ENCODE results near the gene ILK.

The ILK gene

DNA sequence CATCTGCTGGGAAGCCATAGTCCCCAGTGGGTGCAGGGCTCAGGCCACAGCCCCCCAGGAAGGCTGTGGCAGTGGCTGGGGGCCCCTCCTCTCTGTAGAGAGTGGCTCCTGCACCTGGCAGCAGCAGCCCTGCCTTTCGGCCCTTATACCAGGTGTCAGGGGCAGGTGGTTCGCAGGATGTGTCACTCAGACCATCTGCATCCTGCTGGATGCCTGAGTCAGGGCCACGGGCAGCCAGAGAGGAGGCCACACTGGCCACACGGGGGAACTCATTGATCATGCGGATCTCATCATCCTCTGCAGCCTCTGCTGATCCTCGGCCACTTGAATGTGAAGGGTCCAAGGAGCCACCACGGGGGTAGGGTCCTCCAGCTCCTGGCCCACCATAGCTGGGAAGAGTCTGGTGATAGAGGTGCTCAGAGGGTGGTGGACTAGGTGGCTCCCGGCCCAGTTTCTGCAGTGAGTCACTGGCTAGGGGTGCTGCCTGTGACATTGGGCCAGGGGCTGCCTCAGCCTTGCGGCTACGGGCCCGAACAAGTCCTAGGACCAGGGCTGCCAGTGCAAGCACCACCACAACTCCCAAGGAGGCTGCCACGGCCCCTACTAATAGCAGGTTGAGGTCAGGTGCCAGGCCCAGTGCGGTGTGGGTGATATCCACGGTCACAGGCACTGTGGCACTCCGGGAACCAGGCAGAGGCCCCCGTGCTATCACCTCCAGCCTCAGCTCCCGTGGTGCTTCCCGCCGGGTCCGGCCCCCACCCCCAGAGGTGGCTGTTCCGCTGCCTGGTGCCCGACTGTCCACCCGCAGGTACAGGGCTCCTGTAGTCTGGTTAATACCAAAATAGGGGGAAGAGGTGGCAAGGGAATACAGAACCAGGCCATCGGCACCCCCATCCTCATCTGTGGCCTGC lies 18.9 kb downstream of the ILK start:
- no peak for DNase-seq

DNA sequence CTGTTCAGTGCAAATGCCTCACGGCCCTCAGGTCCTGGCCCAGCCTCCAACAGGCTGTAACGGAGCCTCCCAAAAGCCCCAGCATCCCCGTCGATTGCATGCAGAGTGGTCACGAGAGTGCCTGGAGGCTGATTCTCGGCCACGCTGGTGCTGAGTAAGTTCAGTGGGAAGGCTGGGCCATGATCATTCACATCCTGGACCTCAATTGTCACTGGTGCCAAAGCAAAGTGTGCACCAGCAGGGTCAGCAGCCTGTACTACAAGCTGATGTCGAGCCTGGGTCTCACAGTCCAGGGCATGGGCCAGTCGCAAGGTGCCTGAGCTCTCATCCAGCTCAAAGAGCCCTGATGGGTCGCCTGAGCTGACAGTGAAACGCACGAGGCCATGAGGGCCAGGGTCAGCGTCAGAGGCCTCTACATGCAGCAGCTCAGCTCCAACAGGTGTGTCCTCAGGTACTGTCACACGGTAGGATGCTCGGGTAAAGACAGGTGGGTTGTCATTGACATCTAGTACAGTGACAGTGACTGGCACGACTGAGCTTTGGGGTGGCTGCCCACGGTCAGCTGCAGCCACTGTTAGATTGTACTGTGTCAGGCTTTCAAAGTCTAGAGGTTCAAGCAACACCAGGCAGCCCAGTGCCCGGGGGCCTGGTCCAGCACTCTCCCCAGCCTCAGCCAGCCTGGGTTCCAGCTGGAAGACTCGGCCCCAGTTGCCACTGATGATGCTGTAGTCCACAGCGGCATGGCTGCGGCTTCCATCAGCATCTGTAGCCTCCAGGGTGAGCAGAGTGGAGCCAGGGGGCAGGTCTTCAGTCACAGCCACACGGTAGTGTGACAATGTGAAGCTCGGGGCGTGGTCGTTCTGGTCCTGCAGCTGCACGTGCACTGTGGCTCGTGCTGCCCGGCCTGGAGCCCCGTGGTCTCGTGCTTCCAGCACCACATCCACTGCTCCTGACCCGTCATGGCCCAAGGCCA lies 20.1 kb downstream of the ILK start:
- no peak for DNase-seq

DNA sequence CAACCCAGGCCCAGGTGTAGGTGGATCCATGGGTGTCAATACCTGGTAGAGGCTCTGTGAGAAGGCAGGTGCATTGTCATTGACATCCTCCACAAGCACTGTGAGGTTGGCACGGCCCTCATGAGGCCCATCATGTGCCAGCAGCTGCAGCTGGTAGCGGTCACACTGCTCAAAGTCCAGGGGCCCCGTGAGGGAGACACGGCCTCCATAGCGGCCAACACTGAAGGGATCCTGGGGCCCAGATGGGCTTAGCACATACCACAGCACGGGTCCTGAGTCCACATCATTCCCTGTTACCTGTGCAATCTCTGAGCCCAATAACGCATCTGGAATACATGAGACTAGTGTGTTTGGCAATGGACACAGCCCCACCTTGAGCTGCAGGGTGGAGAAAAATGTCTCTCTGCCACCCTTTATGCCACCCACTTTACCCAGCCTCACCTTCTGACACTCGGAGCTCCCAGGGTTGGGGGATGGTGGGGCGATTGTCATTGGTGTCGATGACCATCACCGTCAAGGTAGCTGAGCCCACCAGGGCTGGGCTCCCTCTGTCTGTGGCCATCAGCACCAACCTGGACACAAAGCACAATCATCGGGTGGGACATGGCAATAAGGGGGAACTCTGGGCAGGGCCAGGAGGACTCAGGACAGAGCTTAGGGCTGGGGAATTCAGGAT lies 21.7 kb downstream of the ILK start:
- DNase-seq = no peak

DNA sequence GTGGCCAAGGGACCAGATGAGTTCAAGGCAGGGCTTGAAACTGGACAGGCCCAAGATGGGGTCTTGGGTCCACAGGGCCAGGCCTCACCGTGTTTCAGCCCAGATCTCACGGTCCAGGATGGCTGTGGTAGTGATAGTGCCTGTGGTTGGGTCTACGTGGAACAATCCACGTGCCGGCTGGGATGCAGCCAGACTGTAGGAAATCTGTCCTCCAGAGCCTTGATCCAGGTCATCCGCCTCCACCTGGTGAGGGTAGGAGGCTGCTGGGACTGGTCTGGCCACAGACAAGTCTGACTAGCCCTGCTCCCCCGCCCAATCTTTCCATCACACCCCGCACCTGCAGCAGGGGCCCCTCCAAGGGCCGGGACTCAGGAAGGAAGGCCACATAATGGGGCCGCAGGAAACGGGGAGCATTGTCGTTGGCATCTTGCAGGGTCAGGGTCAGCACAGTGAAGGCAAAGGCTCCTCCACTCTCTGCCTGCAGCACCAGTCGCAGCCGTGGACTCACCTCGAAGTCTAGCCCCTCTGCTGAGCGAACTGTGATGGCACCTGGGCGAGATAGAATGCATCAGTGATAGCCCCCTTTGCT lies 22.4 kb downstream of the ILK start:
- DNase-seq = no peak

DNA sequence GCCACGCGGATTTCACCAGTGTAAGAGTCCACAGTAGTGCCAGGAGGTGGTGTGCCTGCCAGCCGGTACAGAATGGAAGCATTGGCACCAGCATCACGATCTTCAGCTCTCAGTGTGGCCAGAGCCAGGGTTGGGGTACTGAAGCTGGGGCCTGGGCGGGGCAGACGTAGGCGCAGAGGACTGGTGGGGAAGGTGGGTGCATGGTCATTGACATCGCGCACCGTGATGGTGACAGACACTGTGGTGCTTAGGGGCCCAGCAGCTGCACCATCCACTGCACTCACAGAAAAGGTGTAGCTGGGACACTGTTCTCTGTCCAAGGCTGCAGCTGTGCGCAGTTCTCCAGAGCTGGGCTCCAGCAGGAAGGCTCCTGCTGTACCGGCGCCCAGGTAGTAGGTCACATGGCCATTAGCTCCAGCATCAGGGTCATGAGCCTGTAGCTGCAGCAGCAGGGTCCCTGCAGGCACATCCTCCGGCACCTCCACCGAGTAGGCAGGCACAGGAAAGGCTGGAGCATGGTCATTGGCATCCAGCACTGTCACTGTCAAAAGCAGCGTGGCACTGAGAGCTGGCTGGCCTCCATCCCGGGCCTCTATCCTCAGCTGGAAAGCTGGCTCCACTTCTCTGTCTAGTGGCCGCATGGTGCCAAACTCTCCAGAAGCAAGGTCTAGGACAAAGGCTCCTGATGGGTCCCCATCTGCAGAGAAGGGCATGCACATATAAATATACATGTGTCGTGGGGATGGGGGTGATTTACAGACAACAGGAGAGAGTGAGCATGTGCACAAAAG lies 23.6 kb downstream of the ILK start:
- no peak for DNase-seq

DNA sequence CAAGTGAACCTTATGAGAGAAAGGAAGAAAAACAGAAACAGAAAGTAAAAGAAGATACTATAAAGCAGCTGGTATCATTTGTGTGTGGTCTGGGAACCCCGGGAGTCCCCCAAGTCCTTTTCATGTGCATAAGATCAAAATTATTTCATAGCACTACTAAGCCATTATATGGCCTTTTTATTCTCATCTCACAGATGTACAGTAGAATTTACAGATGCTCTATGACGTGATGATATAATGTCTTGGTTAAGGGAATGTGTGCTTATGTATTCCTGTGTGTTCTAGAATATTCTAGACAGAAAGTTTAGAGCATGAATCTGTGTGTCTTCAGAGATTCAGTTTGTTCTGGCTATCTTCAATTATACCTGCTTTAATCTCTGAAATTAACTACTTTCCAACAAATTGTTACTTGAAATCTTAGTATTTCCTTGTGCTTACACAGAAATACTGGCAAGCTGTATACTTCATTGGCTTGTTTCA lies 24.2 kb downstream of the ILK start:
- DNase-seq = no peak

DNA sequence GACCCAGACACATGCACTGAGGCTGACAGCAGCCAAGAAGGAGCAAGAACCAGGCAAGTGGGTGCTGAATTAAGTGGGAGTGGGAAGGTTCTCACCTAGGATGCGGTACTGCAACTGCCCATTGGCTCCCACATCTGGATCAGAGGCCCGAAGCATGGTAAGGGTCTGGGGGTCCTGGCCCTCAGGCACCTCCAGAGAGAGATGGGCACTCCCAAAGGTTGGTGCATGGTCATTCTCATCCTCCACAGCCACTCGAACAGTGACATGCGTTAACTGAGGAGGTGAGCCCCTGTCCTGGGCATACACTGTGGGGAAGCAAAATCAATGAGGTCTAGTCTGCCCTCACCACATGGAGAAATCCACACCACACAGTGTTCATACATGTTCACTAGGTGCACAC lies 25.0 kb downstream of the ILK start:
- DNase-seq = no peak

DNA sequence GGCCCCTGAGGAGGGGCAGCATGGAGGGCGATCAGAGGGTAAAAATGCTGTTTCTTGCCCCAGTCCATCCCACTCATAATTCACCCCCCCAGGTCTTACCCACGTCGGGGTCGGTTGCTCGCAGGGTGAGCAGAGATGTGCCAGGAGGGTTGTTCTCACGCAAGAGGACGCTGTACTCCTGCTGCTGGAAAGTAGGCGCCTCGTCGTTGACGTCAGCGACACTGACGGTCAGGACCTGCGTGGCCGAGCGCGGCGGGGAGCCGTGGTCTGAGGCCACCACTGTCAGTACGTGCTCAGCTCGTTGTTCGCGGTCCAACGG lies 26.0 kb downstream of the ILK start:
- no peak for DNase-seq

DNA sequence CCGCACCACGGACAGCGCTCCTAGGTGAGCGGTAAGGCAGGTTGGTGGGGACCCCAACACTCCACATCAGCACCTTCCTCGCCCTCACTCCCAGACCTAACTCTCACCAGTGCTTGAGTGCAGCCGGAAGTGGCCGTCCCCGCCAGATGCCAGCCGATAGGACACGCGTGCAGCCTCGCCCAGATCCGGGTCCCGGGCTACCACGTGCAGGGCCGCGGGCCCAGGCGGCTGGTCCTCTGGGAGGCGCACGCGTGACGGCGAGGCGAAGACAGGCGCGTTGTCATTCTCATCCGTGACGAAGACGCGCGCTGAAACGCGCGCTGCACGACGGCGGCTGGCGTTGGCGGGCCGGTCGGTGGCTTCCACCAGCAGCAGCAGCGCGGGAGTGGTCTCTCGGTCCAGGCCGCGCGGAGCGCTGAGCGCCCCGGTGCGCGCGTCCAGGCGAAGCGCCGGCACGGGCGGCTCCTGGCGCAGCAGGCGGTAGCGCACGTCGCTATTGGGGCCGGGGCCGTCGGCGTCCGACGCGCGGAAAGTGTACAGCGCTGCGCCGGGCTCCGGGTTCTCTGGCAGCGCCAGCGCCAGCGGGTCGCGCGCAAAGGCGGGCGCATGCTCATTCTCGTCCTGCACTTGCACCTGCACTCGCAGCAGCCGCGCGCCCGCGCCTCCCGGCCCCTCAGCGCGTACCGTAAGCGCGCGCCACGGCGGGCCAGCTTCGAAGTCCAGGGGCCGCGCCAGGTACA lies 26.5 kb downstream of the ILK start:
- DNase-seq = no peak

DNA sequence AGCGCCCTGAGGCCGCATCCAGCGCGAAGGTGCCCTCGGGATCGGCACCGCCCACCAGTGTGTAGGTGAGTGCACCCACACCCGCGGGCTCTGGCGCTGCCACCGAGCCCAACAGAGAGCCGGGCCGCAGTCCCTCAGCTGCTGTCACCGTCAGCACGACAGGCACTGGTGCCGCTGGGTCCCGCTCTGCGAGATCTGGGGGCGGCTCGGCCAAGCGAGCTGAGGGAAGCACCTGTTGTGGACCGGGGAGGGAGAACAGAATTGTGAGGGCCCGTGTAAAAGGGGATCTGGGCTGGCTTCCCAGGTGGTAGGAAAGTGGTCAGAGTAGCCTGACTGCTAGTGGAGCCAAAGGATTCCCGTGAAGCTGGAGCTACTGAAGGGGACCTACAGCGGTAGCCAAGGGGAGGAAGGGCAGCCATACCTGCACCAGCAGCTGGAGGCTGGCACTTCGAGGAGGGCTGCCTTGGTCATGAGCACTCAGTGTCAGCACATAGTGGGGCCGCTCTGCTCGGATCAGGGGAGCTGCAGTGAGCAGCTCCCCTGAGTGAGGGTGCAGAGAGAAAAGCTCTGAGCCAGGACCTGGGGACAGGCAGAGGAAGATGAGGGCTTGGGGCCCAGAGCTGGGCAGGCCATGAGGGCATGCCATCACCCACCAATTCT lies 27.2 kb downstream of the ILK start:
- DNase-seq = no peak

DNA sequence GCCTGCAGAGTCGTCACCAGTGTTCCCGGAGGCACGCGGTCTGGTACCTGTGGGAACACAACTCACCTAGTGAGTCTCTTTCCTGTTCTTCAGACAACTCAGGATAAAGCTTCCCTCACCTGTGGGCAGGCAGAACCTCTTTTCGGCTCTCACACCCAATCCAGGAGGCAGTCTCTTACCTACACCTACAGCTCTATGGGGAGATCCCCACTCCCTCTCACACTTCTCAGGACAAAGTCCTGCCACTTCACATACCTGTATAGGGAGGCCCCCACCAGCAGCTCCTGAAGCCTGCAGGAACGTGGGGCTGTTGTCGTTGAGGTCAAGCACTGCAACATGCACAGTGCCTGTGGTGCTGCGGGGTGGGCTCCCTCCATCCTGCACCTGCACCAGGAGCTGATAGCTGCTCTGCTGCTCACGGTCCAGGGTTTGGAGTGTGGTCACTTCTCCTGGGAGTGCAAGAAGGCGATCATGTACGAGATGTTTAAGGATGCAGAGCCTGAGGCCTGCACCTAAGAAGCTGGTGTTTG lies 27.9 kb downstream of the ILK start:
- no peak for DNase-seq

DNA sequence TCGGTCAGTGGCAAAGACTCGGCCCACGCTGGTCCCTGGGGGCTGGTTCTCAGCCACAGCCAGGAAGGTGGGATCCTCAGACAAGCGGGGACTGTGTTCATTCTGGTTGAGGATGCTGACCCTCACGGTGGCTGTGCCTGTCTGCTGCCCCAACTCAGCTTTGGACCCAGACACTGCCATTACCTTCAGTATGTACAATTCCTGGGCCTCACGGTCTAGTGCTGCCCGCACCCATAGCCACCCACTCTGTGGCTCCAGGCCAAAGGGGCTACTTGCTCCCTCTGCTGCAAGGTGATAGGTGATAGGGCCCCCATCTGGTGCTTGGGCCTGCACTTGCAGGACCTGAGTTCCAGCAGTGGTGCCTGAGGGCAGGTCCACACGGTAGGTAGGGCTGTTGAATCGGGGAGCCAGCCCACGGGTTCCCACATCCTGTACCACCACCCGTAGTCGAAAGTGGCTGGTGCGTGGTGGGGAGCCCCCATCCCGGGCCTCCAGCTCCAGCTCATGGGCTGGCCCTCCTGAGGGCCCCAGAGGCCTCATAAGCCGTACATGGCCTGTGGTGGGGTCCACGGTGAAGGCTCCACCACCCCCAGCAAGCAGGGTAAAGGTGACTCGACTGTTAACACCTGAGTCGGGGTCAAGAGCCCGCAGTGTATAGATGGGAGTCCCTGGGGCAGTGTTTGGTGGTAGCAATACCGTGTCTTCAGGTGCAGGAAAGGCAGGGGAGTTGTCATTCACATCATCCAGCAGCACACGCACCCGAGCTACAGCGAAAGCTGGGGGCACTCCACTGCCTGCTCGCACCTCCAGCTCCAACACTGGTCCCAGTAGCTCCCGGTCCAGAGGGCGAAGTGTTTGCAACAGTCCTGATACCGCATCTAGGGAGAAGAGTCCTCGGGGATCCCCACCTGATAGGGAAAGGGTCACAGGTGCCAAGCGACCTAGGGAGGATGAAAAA lies 28.8 kb downstream of the ILK start:
- no peak for DNase-seq

DNA sequence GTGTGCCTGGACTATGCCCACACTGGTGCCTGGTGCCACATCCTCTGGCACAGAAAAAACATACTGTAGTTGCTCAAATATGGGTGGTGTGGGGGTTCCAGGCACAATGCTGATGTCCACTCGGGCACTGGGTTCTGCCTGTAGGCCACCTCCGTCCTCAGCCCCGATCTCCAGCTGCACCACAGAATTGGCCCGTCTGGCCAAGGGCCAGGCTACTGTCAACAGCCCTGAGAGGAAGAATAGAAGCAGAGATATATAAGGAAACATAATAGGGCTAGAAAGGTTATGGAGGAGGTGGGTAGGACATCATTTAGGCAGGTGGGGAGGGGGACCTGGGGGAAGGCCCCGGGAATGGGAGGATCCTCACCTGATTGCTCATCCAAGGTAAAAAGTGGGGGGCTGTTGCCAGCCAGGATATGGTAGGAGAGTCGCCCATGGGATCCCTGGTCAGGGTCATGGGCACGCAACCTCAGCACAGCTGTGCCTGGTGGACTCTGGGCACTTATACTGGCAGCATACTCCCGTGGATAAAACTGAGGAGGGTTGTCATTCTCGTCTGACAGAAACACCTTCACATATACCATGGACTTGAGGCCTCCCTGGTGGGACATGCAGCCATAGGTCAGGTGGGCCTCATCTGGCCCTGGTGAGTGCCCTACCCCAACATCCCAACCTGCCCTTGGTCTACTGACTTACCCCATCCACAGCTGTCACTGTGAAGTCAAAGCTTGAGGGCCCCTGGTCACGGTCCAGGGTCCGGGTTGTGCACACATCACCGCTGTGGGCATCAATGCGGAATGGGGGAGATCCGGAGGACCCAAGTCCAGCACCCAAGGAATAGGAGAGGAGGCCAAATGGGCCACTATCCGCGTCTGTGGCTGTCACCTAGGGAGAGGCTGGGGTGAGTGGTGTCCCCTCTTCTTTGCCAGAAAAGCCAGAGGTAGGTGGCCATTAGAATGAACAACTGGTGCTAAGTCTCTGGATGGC lies 30.1 kb downstream of the ILK start:
- no peak for DNase-seq

DNA sequence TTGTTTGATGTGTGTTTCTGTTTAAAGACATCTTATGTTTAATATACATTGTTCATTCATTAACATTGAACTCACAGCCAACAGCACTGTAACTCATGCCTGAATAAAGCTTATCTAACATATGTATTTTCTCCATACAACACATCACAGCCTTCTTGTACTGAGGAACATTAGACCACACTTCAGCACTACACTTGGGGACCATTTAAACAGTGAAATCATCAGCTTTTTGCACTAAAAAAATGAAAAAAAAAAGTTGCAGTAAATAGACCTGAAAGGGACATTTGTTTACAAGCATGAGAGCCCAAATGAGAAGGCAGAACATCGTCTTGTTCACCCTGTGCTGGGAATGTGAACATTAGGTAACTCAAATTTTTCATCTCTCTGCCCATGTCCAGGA lies 31.0 kb downstream of the ILK start:
- DNase-seq = no peak

DNA sequence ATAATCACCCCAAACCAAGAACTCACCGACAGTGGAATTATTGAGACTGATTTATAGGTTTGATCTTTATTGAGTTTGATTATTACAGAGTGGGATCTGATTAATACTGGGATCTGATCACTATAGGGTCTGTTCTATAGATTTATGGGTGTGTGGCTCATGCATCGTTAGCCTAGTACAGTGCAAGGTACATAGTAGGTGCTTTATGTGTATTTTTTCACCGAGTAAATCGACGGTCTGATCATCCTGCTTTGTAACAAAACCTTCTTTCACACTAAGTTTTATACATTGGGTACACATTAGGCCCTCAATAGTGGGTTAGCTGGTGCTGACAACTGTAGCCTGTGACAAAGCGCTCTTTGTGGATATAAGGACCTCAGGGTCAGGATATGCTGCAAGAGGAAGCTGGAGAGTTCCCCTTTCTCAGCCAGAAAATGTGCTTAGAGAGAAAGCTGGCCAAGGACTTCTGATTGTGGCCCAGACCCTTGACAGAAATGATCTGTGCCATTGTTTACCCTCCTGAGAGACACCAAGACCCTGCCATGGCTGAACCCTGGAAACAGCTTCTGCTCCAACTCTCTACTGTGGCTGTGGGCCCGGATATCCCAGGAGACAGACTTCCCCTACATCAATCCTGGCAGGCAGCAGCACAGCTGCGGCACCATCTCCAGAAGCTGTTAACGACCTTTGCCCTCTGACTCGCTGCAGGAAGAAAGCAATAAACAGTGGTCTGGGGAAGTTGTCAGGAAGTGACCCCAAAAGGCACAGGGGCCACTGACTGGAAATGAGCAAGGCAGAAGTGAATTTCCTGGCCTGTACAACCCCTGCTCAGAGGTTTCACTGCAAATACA lies 31.7 kb downstream of the ILK start:
- no peak for DNase-seq

DNA sequence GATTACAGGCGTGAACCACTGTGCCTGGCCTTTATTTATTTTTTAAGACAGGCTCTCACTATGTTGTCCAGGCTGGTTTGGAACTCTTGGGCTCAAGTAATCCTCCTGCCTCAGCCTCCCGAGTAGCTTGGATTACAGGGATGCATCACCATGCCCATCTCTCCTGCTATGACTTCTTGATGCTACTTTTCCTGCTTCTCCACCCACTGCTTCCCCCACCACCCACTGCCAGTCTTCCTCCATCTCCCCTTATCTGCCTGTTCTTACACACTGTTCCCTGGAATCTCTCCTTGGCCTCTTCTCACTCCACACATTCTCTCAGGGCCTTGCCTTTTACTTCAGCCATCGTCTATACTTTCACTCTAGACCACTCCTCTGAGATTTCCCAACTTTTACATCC lies 32.9 kb downstream of the ILK start:
- DNase-seq = no peak

DNA sequence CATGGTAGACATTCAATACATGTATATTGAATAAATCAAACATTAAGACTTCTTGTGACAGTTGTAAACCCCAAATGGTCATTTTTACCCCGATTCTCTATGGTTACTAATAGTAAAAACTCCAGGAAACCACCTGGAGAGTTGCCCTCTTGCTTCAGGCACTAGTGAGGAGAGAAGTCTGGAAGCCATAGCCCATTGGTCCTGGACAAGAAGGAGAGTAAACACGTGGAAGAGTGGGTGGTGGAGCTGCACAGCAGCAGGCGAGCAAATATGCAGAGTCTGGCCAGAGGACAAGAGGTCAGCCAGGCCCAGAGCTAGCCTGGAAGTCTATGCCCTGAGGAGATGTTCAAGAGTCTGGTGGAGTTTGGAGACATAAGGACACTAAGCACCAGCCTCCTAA lies 34.3 kb downstream of the ILK start:
- DNase-seq = no peak
